Endothelial cell of umbilical vein (primary cell): ENCODE measurements around the gene C19orf85. TPM values are rescaled to one million over a fixed set of nuclear protein-coding genes. Genes with fewer than 3 reads are reported as not detected.

Experiments
- BruUV-seq: library from RNA; stranded (reverse); fragments of 400-500 nt; replicated peaks from 2 replicates; lab custom pipeline; 2021; lab: Mats Ljungman, UMichigan
- CTCF ChIA-PET: fragments of 300-600, 350-600 bp; sonication (Branson Sonifier 250); formaldehyde crosslinking; loops from one replicate; lab custom pipeline; 2021; ENCODE audit warnings: antibody characterized with exemption, inconsistent platforms; lab: Charles Lee
- POLR2A ChIA-PET: fragments of 300-600, 350-600 bp; sonication (Branson Sonifier 250); formaldehyde crosslinking; loops from one replicate; lab custom pipeline; 2021; ENCODE audit warnings: antibody characterized with exemption, inconsistent platforms; lab: Charles Lee
- DNase-seq: peaks from one replicate; pipeline ENCODE4 v3.0.0-alpha.2; 2011; ENCODE audit warnings: low read depth, low spot score
- FAIRE-seq: peaks from 2 replicates; lab custom pipeline; 2011; peaks lifted over from hg19 to GRCh38; lab: Jason Lieb, UNC
- H2AFZ ChIP-seq: 2 replicates; pipeline ENCODE4 v1.6.0; 2012; ENCODE audit warnings: low read depth, low read length, control low read depth, inconsistent platforms
- H3K27ac ChIP-seq: 2 replicates; pipeline ENCODE4 v1.5.1; 2011; ENCODE audit warnings: low read depth, mild to moderate bottlenecking, control low read depth, low read length, moderate library complexity; ENCODE audit not compliant: insufficient read depth
- H3K27me3 ChIP-seq, 2 experiments: 2 replicates each; pipeline versions ENCODE4 v1.6.0 to v1.6.1; 2011; ENCODE audit warnings: low read length in 2 of 2, mixed read lengths in 1 of 2; ENCODE audit not compliant: control insufficient read depth in 2 of 2, insufficient read depth in 2 of 2
- H3K36me3 ChIP-seq, 2 experiments: 2 replicates in 1 of 2; 3 replicates in 1 of 2; pipeline ENCODE4 v1.5.1; 2011; ENCODE audit warnings: low read length in 2 of 2, mild to moderate bottlenecking in 1 of 2, moderate library complexity in 1 of 2; ENCODE audit not compliant: control insufficient read depth in 2 of 2, insufficient read depth in 2 of 2; ENCODE audit errors: extremely low read depth in 1 of 2
- H3K4me1 ChIP-seq: 3 replicates; pipeline ENCODE4 v1.5.1; 2011; ENCODE audit warnings: mild to moderate bottlenecking, low read length; ENCODE audit not compliant: control insufficient read depth, insufficient read depth; ENCODE audit errors: extremely low read depth
- H3K4me2 ChIP-seq: 2 replicates; pipeline ENCODE4 v1.6.1; 2011; ENCODE audit warnings: low read length, control low read depth, mixed read lengths; ENCODE audit not compliant: insufficient read depth
- H3K4me3 ChIP-seq, 3 experiments: fragments of 200-600 bp in 1 of 3; sonication (generic), shearing (Covaris generic) in 1 of 3; replicated peaks in 1 of 3; 2 replicates each; pipeline ENCODE4 v1.5.1; 2011 to 2016; ENCODE audit warnings: control low read depth in 3 of 3, low read length in 3 of 3, mild to moderate bottlenecking in 2 of 3, inconsistent platforms in 1 of 3, low read depth in 1 of 3, moderate library complexity in 1 of 3; ENCODE audit not compliant: insufficient read depth in 1 of 3
- H3K79me2 ChIP-seq: 2 replicates; pipeline ENCODE4 v1.6.0; 2012; ENCODE audit warnings: low read length, inconsistent platforms; ENCODE audit not compliant: control insufficient read depth, insufficient read depth
- H3K9ac ChIP-seq: replicated peaks from 2 replicates; pipeline ENCODE3; 2011; ENCODE audit warnings: low read length, control low read depth; ENCODE audit not compliant: insufficient read depth; ENCODE audit errors: extremely low read depth
- H3K9me1 ChIP-seq: replicated peaks from 3 replicates; pipeline ENCODE4 v1.6.0; 2011; ENCODE audit warnings: mild to moderate bottlenecking, low read length; ENCODE audit not compliant: control insufficient read depth, insufficient read depth; ENCODE audit errors: extremely low read depth
- H3K9me3 ChIP-seq: replicated peaks from 2 replicates; pipeline ENCODE4 v1.5.1; 2012; ENCODE audit warnings: low read length, inconsistent platforms; ENCODE audit not compliant: control insufficient read depth, insufficient read depth
- H4K20me1 ChIP-seq: replicated peaks from 2 replicates; pipeline ENCODE3; 2011; ENCODE audit warnings: mild to moderate bottlenecking, low read length; ENCODE audit not compliant: control insufficient read depth, insufficient read depth; ENCODE audit errors: extremely low read depth
- MAX ChIP-seq: IDR thresholded peaks from 2 replicates; pipeline ENCODE4 v1.6.1; 2011; ENCODE audit not compliant: insufficient read depth, insufficient read length
- MYC ChIP-seq: IDR thresholded peaks from one replicate; pipeline ENCODE4 v1.6.1; 2011; ENCODE audit warnings: mild to moderate bottlenecking, low read depth, low read length
- POLR2AphosphoS5 ChIP-seq: IDR thresholded peaks from 2 replicates; pipeline ENCODE4 v1.6.1; 2012; ENCODE audit warnings: low read depth, mild to moderate bottlenecking, control low read depth, low read length, moderate library complexity; ENCODE audit not compliant: insufficient read depth
- dilution Hi-C: fragments of 300-500 bp; cut with MboI; formaldehyde crosslinking; loops from one replicate; pipeline ENCODE4 v1.15.0; 2019; ENCODE audit warnings: low sequenced_read_pairs; ENCODE audit not compliant: extremely low pct_ligation_motif_present
- intact Hi-C: fragments of 100-400 bp; cut with micrococcal nuclease; formaldehyde crosslinking; loops from one replicate; pipeline ENCODE4 v1.10.0; 2022
- polyA plus RNA-seq, 4 experiments: library from polyadenylated mRNA; depleted of rRNA in 3 of 4; stranded (reverse) in 3 of 4; unstranded in 1 of 4; fragments of >200 nt; gene quantifications; 2 replicates each; pipeline versions ENCODE4 v1.2.1 to v1.2.3, GENCODE V29; 2011 to 2012; ENCODE audit warnings: missing spikeins in 1 of 4
- total RNA-seq: library from RNA; stranded (reverse); gene quantifications from 2 replicates; pipeline ENCODE4 v1.2.3, GENCODE V29; 2021

Gene C19orf85
- total and polyA plus RNA-seq, 2 donors (not counting 3 experiments of a cell fraction or from before 2014, with no cell fraction given) = not detected

- no peak overlapping the region for H3K4me2 ChIP-seq
- H3K4me1 ChIP-seq = no peaks in the 10 kb centered on the region
- no peaks in the 10 kb centered on the region for H4K20me1 ChIP-seq
- no peak overlapping the region for H3K9ac ChIP-seq
- H3K27me3 ChIP-seq = no peaks in the 10 kb centered on the region
- CTCF ChIA-PET = interaction anchor here (0.7 to 5.4 kb wide), 35 partner anchors 9 to 415 kb away, joined by 3 to 298 read pairs (median 6); partner anchors contain the start of genes FIZ1, ISOC2, NAT14 and PPP1R12C
- peak overlapping the region; percentile 52 for H2AFZ ChIP-seq
- no peaks in the 10 kb centered on the region for H3K79me2 ChIP-seq
- intact Hi-C loops = loop anchor here (1.0 kb wide), 2 partner anchors 202 to 211 kb away; no protein-coding TSS in a partner anchor
- dilution Hi-C loops = no loop called here
- H3K9me1 ChIP-seq = no peaks in the 10 kb centered on the region
- H3K4me3 ChIP-seq = no peak overlapping the region
- no TSS peak for BruUV-seq
- no peaks in the 10 kb centered on the region for H3K36me3 ChIP-seq
- DNase-seq = no peak
- POLR2A ChIA-PET = interaction anchor here (1.4 kb wide), 1 partner anchor 36 kb away, joined by 7 read pairs; no protein-coding TSS in a partner anchor
- TF ChIP-seq MAX (no peak), POLR2AphosphoS5 (no peak)
- H3K27ac ChIP-seq = no peak overlapping the region
- FAIRE-seq = no peak
- no peaks in the 10 kb centered on the region for H3K9me3 ChIP-seq
These were observed 38.6 kb upstream of the C19orf85 start for GRCh38 chr19:55503157-55503501.

GRCh38 chr19:55502197-55502952 lies 37.8 kb upstream of the C19orf85 start:
- no TSS peak for BruUV-seq
- ChIA-PET POLR2A (no interaction called here), CTCF (interaction anchor here (1.3 to 5.4 kb wide), 2 partner anchors 15 to 35 kb away, joined by 6 to 298 read pairs; no protein-coding TSS in a partner anchor)
- Histone ChIP-seq H3K4me3 (no peak overlapping the region), H3K9me3 (no peaks in the 10 kb centered on the region), H3K9me1 (no peaks in the 10 kb centered on the region), H2AFZ (no peak overlapping the region), H3K79me2 (no peaks in the 10 kb centered on the region), H3K27ac (no peak overlapping the region), H4K20me1 (no peaks in the 10 kb centered on the region), H3K9ac (no peak overlapping the region), H3K36me3 (no peaks in the 10 kb centered on the region), H3K4me1 (no peaks in the 10 kb centered on the region), H3K4me2 (no peak overlapping the region), H3K27me3 (no peaks in the 10 kb centered on the region)
- intact Hi-C loops = no loop called here
- DNase-seq = no peak
- dilution Hi-C loops = no loop called here
- FAIRE-seq = no peak
- no peak for TF ChIP-seq POLR2AphosphoS5
- TF ChIP-seq MAX = no peak
- no peak for TF ChIP-seq MYC
